ENCODE data around the gene GALNT5. TPM values are rescaled to one million over a fixed set of nuclear protein-coding genes. Genes with fewer than 3 reads are reported as not detected.

Gene GALNT5
- total and polyA plus RNA-seq, 4 donors: under 0.01 to 5.3 (median 0.01) TPM; not detected in 1

DNA sequence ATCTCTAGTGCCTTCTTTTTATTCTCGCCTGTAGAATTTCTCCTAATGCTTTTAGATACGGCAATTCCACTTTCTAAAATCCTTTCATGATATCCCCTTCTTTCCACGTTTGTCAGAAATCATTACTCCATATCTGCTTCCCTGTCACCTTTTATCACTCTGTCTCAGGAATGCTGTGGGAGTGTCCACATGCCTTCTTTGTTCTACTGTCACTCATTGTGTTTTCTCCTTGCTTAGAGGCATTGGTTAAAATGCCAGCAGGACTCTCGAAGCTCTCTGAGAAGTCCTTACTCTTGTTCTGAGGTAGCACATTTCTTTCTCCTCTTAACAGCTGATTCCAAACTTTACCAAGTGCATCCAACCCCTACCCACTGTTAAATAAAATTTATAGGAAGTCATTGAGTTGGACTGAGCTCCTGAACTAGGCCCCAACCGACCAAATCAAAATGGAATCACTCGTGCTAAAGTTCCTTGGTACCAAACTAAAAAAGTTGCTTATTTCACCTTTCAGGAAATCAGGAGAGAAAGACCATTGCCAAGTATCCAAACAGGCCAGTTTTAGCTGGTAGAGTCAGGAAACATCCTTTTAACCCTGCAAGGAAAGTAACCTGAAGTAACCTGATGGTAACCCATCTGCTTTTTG lies 10.6 kb upstream of the GALNT5 start (continued):
- no peak for TF ChIP-seq ATF3 (IDR thresholded peaks at IDR 0.05)
- no peak for TF ChIP-seq TAF1 (conservative IDR thresholded peaks at IDR 0.05)

- Histone ChIP-seq H3K9ac (ENCODE audit: low read depth in 1 of 2, low read length in 2 of 2) (no peak overlapping the region), H3K4me1 (ENCODE audit: control insufficient read depth in 4 of 4, insufficient read depth in 4 of 4, low read length in 3 of 4) (no peaks in the 10 kb centered on the region), H3K4me3 (ENCODE audit: low read depth in 1 of 3, low read length in 3 of 3) (no peak overlapping the region), H3K27ac (ENCODE audit: low read depth in 1 of 2, low read length in 2 of 2) (no peak overlapping the region), H3K9me3 (ENCODE audit: control insufficient read depth in 4 of 4, low read length in 3 of 4) (no peaks in the 10 kb centered on the region), H3K36me3 (ENCODE audit: control insufficient read depth in 4 of 4, insufficient read depth in 3 of 4, low read depth in 1 of 4, low read length in 3 of 4) (no peaks in the 10 kb centered on the region), H3K27me3 (ENCODE audit: control insufficient read depth in 4 of 4, insufficient read depth in 4 of 4, low read length in 3 of 4) (no peaks in the 10 kb centered on the region)
- WGBS: 80% methylated on average over 4 of the region's 4 CpGs
- TF ChIP-seq TAF1 (conservative IDR thresholded peaks at IDR 0.05) (no peak), FOXA1 (IDR thresholded peaks at IDR 0.05) (no peak), ATF3 (IDR thresholded peaks at IDR 0.05) (no peak), EGR1 (IDR thresholded peaks at IDR 0.05; ENCODE audit: low read depth in 2 of 2) (no peak), RAD21 (IDR thresholded peaks at IDR 0.05) (no peak), SP1 (IDR thresholded peaks at IDR 0.05) (no peak), NR2F2 (IDR thresholded peaks at IDR 0.05) (no peak), JUND (IDR thresholded peaks at IDR 0.05) (no peak), MAX (IDR thresholded peaks at IDR 0.05) (no peak), HNF4A (conservative IDR thresholded peaks at IDR 0.05) (no peak), YY1 (IDR thresholded peaks at IDR 0.05) (no peak), GABPA (IDR thresholded peaks at IDR 0.05 in 1 of 2, conservative IDR thresholded peaks at IDR 0.05 in 1 of 2) (no peak), REST (IDR thresholded peaks at IDR 0.05) (no peak), HNF4G (IDR thresholded peaks at IDR 0.05) (no peak)
- TF ChIP-seq, protein P1, sequence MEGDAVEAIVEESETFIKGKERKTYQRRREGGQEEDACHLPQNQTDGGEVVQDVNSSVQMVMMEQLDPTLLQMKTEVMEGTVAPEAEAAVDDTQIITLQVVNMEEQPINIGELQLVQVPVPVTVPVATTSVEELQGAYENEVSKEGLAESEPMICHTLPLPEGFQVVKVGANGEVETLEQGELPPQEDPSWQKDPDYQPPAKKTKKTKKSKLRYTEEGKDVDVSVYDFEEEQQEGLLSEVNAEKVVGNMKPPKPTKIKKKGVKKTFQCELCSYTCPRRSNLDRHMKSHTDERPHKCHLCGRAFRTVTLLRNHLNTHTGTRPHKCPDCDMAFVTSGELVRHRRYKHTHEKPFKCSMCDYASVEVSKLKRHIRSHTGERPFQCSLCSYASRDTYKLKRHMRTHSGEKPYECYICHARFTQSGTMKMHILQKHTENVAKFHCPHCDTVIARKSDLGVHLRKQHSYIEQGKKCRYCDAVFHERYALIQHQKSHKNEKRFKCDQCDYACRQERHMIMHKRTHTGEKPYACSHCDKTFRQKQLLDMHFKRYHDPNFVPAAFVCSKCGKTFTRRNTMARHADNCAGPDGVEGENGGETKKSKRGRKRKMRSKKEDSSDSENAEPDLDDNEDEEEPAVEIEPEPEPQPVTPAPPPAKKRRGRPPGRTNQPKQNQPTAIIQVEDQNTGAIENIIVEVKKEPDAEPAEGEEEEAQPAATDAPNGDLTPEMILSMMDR (IDR thresholded peaks at IDR 0.05; ENCODE audit: low read depth, low read length, missing input control): no peak
- DNase-seq (ENCODE audit: low spot score): no peak
Measured at GRCh38 chr2:157250836-157251235, 6.7 kb upstream of the GALNT5 start.

DNA sequence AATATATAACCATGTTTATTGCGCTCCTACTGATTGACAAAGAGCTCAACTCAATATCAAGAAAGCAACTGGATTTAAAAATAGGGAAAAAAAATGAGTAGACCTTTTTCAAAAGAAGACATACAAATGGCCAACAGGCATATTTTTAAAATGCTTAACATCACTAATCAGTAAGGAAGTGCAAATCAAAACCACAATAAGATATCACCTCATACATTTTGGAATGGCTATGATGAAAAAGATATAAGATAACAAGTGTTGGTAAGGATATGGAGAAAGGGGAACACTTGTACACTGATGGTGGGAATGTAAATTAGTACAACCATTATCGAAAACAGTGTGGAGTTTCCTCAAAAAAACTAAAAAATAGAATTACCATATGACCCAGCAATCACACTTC lies 5.6 kb upstream of the GALNT5 start:
- DNase-seq (ENCODE audit: low spot score): no peak
- Histone ChIP-seq H3K4me3 (ENCODE audit: low read depth in 1 of 3, low read length in 3 of 3) (no peak overlapping the region), H3K9ac (ENCODE audit: low read depth in 1 of 2, low read length in 2 of 2) (no peak overlapping the region), H3K36me3 (ENCODE audit: control insufficient read depth in 4 of 4, insufficient read depth in 3 of 4, low read depth in 1 of 4, low read length in 3 of 4) (no peaks in the 10 kb centered on the region), H3K9me3 (ENCODE audit: control insufficient read depth in 4 of 4, low read length in 3 of 4) (no peaks in the 10 kb centered on the region), H3K27ac (ENCODE audit: low read depth in 1 of 2, low read length in 2 of 2) (no peak overlapping the region), H3K4me1 (ENCODE audit: control insufficient read depth in 4 of 4, insufficient read depth in 4 of 4, low read length in 3 of 4) (no peaks in the 10 kb centered on the region), H3K27me3 (ENCODE audit: control insufficient read depth in 4 of 4, insufficient read depth in 4 of 4, low read length in 3 of 4) (no peaks in the 10 kb centered on the region)
- 86% methylated on average over 2 of the region's 2 CpGs for WGBS
- TF ChIP-seq NR2F2 (IDR thresholded peaks at IDR 0.05) (no peak), JUND (IDR thresholded peaks at IDR 0.05) (no peak), MAX (IDR thresholded peaks at IDR 0.05) (no peak), SP1 (IDR thresholded peaks at IDR 0.05) (no peak), FOXA1 (IDR thresholded peaks at IDR 0.05) (no peak)
